ENCODE results near the gene AJUBA.

- TF ChIP-seq, protein P1, sequence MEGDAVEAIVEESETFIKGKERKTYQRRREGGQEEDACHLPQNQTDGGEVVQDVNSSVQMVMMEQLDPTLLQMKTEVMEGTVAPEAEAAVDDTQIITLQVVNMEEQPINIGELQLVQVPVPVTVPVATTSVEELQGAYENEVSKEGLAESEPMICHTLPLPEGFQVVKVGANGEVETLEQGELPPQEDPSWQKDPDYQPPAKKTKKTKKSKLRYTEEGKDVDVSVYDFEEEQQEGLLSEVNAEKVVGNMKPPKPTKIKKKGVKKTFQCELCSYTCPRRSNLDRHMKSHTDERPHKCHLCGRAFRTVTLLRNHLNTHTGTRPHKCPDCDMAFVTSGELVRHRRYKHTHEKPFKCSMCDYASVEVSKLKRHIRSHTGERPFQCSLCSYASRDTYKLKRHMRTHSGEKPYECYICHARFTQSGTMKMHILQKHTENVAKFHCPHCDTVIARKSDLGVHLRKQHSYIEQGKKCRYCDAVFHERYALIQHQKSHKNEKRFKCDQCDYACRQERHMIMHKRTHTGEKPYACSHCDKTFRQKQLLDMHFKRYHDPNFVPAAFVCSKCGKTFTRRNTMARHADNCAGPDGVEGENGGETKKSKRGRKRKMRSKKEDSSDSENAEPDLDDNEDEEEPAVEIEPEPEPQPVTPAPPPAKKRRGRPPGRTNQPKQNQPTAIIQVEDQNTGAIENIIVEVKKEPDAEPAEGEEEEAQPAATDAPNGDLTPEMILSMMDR (conservative IDR thresholded peaks at IDR 0.05; ENCODE audit: low read length): no peak
- TF ChIP-seq EZH2phosphoT487 (IDR thresholded peaks at IDR 0.05; ENCODE audit: borderline replicate concordance): no peak
Observed at GRCh38 chr14:22987291-22987690, 4.9 kb upstream of the AJUBA start.
